Ovary (tissue), 9 donors: ENCODE results near the gene CAPN13. TPM values are rescaled to one million over a fixed set of nuclear protein-coding genes. Genes with fewer than 3 reads are reported as not detected.
A peak's percentile ranks its signal among the peaks of the same experiment; 100 is the strongest.

Source experiments
- DNase-seq, 5 donors: peaks; one replicate each; pipeline ENCODE4 v3.0.0-alpha.2; 2019 to 2020
- H3K27ac ChIP-seq, 2 donors: fragments of 200-600 bp; one replicate each; pipeline versions ENCODE4 v1.5.1 to v1.8.0; 2019 to 2022
- H3K27me3 ChIP-seq: fragments of 200-600 bp; one replicate; pipeline ENCODE4 v1.8.0; 2022
- H3K36me3 ChIP-seq: fragments of 200-600 bp; sonication (generic); one replicate; pipeline ENCODE4 v1.5.1; 2019
- H3K4me1 ChIP-seq: one replicate; pipeline ENCODE4 v1.8.1; 2013; ENCODE audit warnings: mild to moderate bottlenecking, moderate library complexity; ENCODE audit not compliant: insufficient read depth
- H3K4me3 ChIP-seq: fragments of 200-600 bp; sonication (generic); one replicate; pipeline ENCODE4 v1.5.1; 2017
- H3K9me3 ChIP-seq, 2 donors: fragments of 200-600 bp in 1 of 2; sonication (generic) in 1 of 2; one replicate each; pipeline versions ENCODE4 v1.5.1 to v1.8.1; 2013 to 2019; ENCODE audit warnings: mild to moderate bottlenecking in 1 of 2, moderate library complexity in 1 of 2
- EP300 ChIP-seq: sonication (generic); formaldehyde crosslinking; IDR thresholded peaks from one replicate; pipeline ENCODE4 v1.6.1; 2017; ENCODE audit warnings: antibody characterized with exemption
- POLR2A ChIP-seq: fragments of 450-650 bp; IDR thresholded peaks from one replicate; pipeline ENCODE4 v1.6.1; 2017; ENCODE audit warnings: antibody characterized with exemption, mild to moderate bottlenecking, moderate library complexity
- WGBS, 3 donors: extraction: QIAGEN DNeasy Blood & Tissue Kit in 1 of 3; methylation state at CpG; one replicate each; pipeline versions ENCODE4 v1.1.5 to v1.1.7; 2013 to 2017; 5-methylcytosine and 5-hydroxymethylcytosine counted together
- intact Hi-C, 4 donors: fragments of 100-400 bp; cut with DNase I; formaldehyde crosslinking; loops; one replicate each; pipeline versions ENCODE4 v1.11.0 to v1.15.1; 2022 to 2023
- polyA plus RNA-seq, 2 donors: library from polyadenylated mRNA; stranded (reverse); fragments of 200-250 nt in 1 of 2; fragments of 350-450 nt in 1 of 2; fragmentation: Illumina TruSeq in 1 of 2; extraction: RNeasy Lipid Tissue Mini Kit (QIAGEN cat#74804) in 1 of 2; gene quantifications; one replicate each; pipeline ENCODE4 v1.2.3, GENCODE V29; 2013 to 2014
- total RNA-seq, 7 donors: library from RNA; depleted of rRNA in 2 of 7; stranded (reverse); fragments of >200 nt in 2 of 7; fragmentation: NEBNext Ultra II Directional in 3 of 7; extraction: Animal tissue kit (Norgen Biotek cat#: 25700) in 3 of 7; gene quantifications; one replicate each; pipeline versions ENCODE4 v1.1.0 to v1.2.4, GENCODE V29; 2016 to 2023
- TF ChIP-seq, protein P1 (sequence below), 3 donors: fragments of 450-650 bp in 2 of 3; fragments of 200-600 bp in 1 of 3; IDR thresholded peaks; one replicate each; pipeline versions ENCODE4 v1.5.1 to v1.8.0; 2016 to 2022; ENCODE audit warnings: antibody characterized with exemption in 3 of 3, mild to moderate bottlenecking in 1 of 3
- donor health status: DM: no; HTN: no; CAD: no; lungs with moderate emphysema.
- donor health status: DM: no; HTN: no; CAD: no.
- donor health status: Bipolar disorder and iron deficiency.
- donor health status: DM: yes; HTN: yes; CAD: no.
- donor health status: DM: no; HTN: no; CAD: no.
- donor health status: DM: yes; HTN: yes; CAD: no.

CAPN13 gene
- total and polyA plus RNA-seq, 9 donors: 0.05 to 2.5 (median 0.30) TPM; not detected in 4

DNA sequence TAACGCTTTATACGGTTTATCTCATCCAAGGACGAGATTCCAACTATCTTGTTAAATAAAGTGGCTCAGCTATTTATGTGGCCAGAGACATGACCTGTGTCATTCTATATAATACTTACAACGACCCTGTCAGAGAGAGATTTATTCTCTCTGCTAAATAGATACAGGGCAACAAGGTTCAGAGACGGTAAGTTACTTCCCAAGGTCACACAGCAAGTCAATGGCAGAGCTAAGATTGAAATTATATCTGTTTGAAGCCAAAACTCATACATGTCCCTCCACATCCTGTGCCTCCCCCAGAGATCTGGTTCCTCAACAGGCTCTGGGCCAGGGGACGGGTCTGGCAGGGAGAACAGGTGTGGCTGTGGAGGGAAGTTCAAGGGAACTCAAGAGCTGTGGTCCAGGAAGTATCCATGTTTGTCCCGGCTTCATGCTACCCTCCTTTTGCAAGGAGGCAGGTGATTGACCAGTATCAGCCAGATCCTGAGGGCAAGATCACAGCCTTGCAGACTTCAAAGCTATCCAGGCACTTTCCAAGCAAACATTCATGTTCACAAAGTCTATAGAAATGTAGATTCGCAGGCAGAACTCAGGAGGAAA lies 99.8 kb downstream of the CAPN13 start:
- Histone ChIP-seq H3K9me3 (no peaks in the 10 kb centered on the region), H3K36me3 (no peaks in the 10 kb centered on the region), H3K4me3 (no peak overlapping the region), H3K4me1 (no peaks in the 10 kb centered on the region), H3K27me3 (no peaks in the 10 kb centered on the region), H3K27ac (no peak overlapping the region)
- WGBS, 3 donors: 25 to 41% (median 33%) methylated on average over 8 of the region's 8 CpGs
- intact Hi-C loops: loop anchor here (2.0 to 5.0 kb wide), 6 partner anchors 499 to 543 kb away; no protein-coding TSS in a partner anchor
- TF ChIP-seq POLR2A: no peak
- no peak for TF ChIP-seq EP300
- TF ChIP-seq, protein P1, sequence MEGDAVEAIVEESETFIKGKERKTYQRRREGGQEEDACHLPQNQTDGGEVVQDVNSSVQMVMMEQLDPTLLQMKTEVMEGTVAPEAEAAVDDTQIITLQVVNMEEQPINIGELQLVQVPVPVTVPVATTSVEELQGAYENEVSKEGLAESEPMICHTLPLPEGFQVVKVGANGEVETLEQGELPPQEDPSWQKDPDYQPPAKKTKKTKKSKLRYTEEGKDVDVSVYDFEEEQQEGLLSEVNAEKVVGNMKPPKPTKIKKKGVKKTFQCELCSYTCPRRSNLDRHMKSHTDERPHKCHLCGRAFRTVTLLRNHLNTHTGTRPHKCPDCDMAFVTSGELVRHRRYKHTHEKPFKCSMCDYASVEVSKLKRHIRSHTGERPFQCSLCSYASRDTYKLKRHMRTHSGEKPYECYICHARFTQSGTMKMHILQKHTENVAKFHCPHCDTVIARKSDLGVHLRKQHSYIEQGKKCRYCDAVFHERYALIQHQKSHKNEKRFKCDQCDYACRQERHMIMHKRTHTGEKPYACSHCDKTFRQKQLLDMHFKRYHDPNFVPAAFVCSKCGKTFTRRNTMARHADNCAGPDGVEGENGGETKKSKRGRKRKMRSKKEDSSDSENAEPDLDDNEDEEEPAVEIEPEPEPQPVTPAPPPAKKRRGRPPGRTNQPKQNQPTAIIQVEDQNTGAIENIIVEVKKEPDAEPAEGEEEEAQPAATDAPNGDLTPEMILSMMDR (IDR thresholded peaks at IDR 0.05): no peak
- DNase-seq: no peak

DNA sequence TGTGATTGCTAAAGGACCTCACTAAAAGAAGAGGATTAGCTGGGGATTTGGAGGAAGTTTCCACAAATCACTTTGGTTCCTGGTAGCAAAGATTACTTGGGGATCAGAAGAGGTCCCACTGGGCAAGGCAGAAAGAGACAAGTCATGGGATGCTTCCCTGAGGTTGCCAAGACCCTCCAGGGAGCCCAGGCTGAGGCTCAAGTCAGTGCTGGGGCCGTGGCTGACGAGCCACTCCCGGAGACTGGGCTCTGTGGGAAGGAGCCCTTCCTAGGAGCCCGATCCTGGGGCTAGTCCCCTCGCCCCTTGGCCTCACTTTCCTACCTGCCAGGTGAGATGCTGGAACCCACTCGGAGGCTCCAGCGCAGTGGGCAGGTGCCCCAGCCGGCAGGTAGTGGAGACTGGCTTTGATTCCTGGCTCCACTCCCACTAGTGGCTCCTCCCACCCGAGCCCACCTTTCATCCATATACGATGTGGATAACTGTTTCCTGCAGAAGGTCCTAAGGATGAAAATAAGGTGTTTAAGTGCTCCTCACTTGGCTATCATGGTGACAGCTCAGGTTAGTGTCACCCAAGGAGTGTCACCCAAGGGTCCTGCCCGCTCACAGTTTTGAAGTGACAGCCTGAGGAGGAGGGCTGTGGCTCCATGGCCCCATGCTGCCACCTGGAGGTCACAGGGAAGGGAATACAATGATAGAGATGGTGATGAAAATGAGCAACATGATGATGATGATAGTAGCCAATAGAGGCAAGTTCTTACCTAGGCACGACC lies 100.5 kb downstream of the CAPN13 start:
- intact Hi-C loops: loop anchor here (2.0 to 5.0 kb wide), 6 partner anchors 498 to 542 kb away; no protein-coding TSS in a partner anchor
- Histone ChIP-seq H3K27me3 (no peaks in the 10 kb centered on the region), H3K9me3 (no peaks in the 10 kb centered on the region), H3K4me3 (no peak overlapping the region), H3K4me1 (no peaks in the 10 kb centered on the region), H3K36me3 (no peaks in the 10 kb centered on the region), H3K27ac (no peak overlapping the region)
- peak; percentile 63 to 82 (median 80) for DNase-seq
- TF ChIP-seq, protein P1 (IDR thresholded peaks at IDR 0.05): peak; percentile 61 to 79 (median 67)
- TF ChIP-seq POLR2A: no peak
- 49 to 63% (median 50%) methylated on average over 10 to 12 of the region's 12 CpGs for WGBS, 3 donors

DNA sequence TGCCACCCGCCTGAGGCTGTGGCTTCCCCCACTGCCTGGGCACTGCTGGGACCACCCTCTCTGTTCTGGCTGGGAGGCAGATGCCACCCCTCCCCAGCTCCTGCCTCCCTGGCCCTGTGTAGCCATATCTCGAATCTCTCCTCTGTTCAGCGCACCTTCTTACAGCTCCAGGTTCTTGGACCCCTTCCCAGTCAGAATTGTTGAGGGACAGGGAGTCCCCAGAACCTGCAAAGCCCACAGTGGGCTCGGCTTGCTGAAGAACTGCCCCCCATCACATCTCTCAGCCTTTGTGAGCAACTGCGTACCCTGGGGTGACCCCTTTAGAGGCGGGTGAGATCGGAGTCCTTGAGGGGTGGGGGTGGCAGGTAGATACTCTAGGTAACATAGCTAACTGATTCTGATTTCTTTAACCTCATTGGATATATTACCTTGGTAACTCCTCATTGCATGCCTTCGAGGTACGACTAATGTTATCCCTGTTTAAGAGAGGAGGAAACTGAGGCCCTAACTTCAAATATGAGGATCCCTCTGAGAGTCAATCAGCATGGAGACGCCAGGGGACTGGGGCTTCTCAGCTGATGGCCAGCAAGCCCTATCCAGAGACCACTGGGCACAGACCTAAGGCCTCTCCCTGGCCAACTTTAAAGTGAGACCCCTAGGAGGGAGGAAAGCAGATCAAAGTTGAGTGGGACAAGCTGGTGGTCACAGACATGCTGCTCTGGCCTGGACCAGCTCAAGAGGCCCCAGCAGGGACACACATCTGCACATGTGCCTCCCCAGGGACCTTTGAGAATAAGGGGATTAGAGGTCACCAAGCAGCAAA lies 101.3 kb downstream of the CAPN13 start:
- intact Hi-C loops: loop anchor here (2.0 to 5.0 kb wide), 6 partner anchors 497 to 541 kb away; no protein-coding TSS in a partner anchor
- TF ChIP-seq, protein P1 (IDR thresholded peaks at IDR 0.05): no peak
- TF ChIP-seq EP300 (no peak), POLR2A (no peak)
- H3K27me3 ChIP-seq: no peaks in the 10 kb centered on the region
- H3K9me3 ChIP-seq: no peaks in the 10 kb centered on the region
- 97 to 98% (median 97%) methylated on average over 10 of the region's 10 CpGs for WGBS, 3 donors
- DNase-seq: no peak
- H3K27ac ChIP-seq: no peak overlapping the region
- no peaks in the 10 kb centered on the region for H3K4me1 ChIP-seq
- H3K4me3 ChIP-seq: no peak overlapping the region
- H3K36me3 ChIP-seq: no peaks in the 10 kb centered on the region

DNA sequence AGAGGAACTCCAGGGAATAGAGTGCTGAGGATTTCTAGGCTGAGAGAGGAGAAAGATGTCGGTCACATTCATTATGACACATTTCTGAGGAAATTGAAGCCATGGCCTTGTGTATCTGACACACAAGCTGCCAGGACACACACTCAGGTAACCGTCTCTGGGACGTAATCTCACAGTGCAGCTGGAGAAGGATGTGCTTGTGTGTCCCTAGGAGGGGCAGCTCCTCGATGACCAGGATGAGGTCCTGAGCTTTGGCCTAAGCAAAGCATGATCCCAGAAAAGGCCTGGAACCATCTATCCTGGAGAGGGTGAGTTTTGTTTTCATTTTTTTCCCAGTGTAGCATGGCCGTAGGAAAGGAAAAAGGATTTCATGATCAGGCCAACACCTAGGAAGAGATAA lies 102.2 kb downstream of the CAPN13 start:
- Histone ChIP-seq H3K27ac (no peak overlapping the region), H3K4me1 (no peaks in the 10 kb centered on the region), H3K36me3 (no peaks in the 10 kb centered on the region), H3K4me3 (no peak overlapping the region), H3K27me3 (no peaks in the 10 kb centered on the region), H3K9me3 (no peaks in the 10 kb centered on the region)
- TF ChIP-seq POLR2A (no peak), EP300 (no peak)
- TF ChIP-seq, protein P1 (IDR thresholded peaks at IDR 0.05): no peak
- intact Hi-C loops: loop anchor here in 3 of 4 donors (5.0 kb wide), 4 partner anchors 498 to 538 kb away; no protein-coding TSS in a partner anchor
- DNase-seq: no peak
- WGBS, 3 donors: 61 to 71% (median 65%) methylated on average over 5 of the region's 5 CpGs
